HCT116 (cell line): ENCODE data around the gene NTSR2. TPM values are rescaled to one million over a fixed set of nuclear protein-coding genes. Genes with fewer than 3 reads are reported as not detected.

ENCODE experiments used
- ATAC-seq: fragments of 200-7000 bp; cut with Tn5 transposase; 2 replicates; pipeline ENCODE4 v1.9.1; 2020; ENCODE audit warnings: mild to moderate bottlenecking, moderate library complexity
- BruUV-seq: library from RNA; stranded (reverse); fragments of 400-500 nt; replicated peaks from 2 replicates; lab custom pipeline; 2021; lab: Mats Ljungman, UMichigan
- CTCF ChIA-PET: fragments of 300-600 bp; sonication (Branson Sonifier 250); formaldehyde crosslinking; loops from one replicate; lab custom pipeline; 2021; ENCODE audit warnings: antibody characterized with exemption; lab: Charles Lee
- POLR2A ChIA-PET: fragments of 300-600, 350-600 bp; sonication (Branson Sonifier 250); formaldehyde crosslinking; loops from one replicate; lab custom pipeline; 2021; ENCODE audit warnings: antibody characterized with exemption; lab: Charles Lee
- RAD21 ChIA-PET, 2 experiments: fragments of 300-600 bp; sonication (Branson Sonifier 250); formaldehyde crosslinking; loops; one replicate each; lab custom pipeline; 2023; ENCODE audit warnings: low total read pairs in 2 of 2; ENCODE audit not compliant: uncharacterized antibody in 2 of 2, unreplicated experiment in 2 of 2, low non-redundant PET in 1 of 2; lab: Charles Lee
- DNase-seq: peaks from one replicate; pipeline ENCODE4 v3.0.0-alpha.2; 2010; ENCODE audit warnings: low read depth, low spot score
- H2AFZ ChIP-seq: fragments of 200-600 bp; shearing (Covaris generic), sonication (generic); 2 replicates; pipeline ENCODE4 v1.6.1; 2017; ENCODE audit warnings: low read depth, mixed run types, mixed read lengths, antibody characterized with exemption, low read length; ENCODE audit not compliant: poor library complexity, severe bottlenecking
- H3K27ac ChIP-seq: 2 replicates; pipeline ENCODE4 v1.5.1; 2012; ENCODE audit warnings: low read depth, low read length
- H3K27me3 ChIP-seq: fragments of 200-600 bp; sonication (generic); 2 replicates; pipeline ENCODE4 v1.6.1; 2016; ENCODE audit warnings: mixed run types, low read length, mixed read lengths; ENCODE audit not compliant: insufficient read depth
- H3K36me3 ChIP-seq, 2 experiments: fragments of 200-500 bp in 1 of 2; fragments of 200-600 bp in 1 of 2; sonication (Bioruptor generic) in 1 of 2; sonication (generic) in 1 of 2; 2 replicates each; pipeline versions ENCODE4 v1.5.1 to v1.6.1; 2014 to 2016; ENCODE audit warnings: low read length in 2 of 2, inconsistent platforms in 1 of 2, mixed read lengths in 1 of 2, mixed run types in 1 of 2; ENCODE audit not compliant: insufficient read depth in 2 of 2, control insufficient read depth in 1 of 2
- H3K4me1 ChIP-seq, 2 experiments: fragments of 200-600 bp in 1 of 2; sonication (generic) in 1 of 2; 2 replicates each; pipeline versions ENCODE4 v1.5.1 to v1.6.1; 2012 to 2017; ENCODE audit warnings: low read length in 2 of 2, inconsistent platforms in 1 of 2, mild to moderate bottlenecking in 1 of 2, mixed read lengths in 1 of 2, mixed run types in 1 of 2, moderate library complexity in 1 of 2; ENCODE audit not compliant: insufficient read depth in 2 of 2, control insufficient read depth in 1 of 2
- H3K4me2 ChIP-seq: fragments of 200-600 bp; sonication (generic); 2 replicates; pipeline ENCODE4 v1.6.1; 2017; ENCODE audit warnings: mixed run types, low read length, mixed read lengths
- H3K4me3 ChIP-seq, 2 experiments: fragments of 200-600 bp in 1 of 2; sonication (generic) in 1 of 2; replicated peaks in 1 of 2; 2 replicates each; pipeline ENCODE4 v1.5.1; 2011 to 2016; ENCODE audit warnings: low read length in 2 of 2, control low read depth in 1 of 2, low read depth in 1 of 2, mild to moderate bottlenecking in 1 of 2, mixed read lengths in 1 of 2, mixed run types in 1 of 2
- H3K79me2 ChIP-seq: fragments of 200-600 bp; sonication (generic); 2 replicates; pipeline ENCODE4 v1.6.1; 2017; ENCODE audit warnings: mild to moderate bottlenecking, mixed run types, low read length, moderate library complexity, mixed read lengths; ENCODE audit not compliant: insufficient read depth
- H3K9ac ChIP-seq: fragments of 200-600 bp; sonication (generic); 2 replicates; pipeline ENCODE4 v1.6.1; 2016; ENCODE audit warnings: low read length, mixed read lengths
- H3K9me2 ChIP-seq: fragments of 200-600 bp; sonication (generic), shearing (Covaris generic); 2 replicates; pipeline ENCODE4 v1.6.1; 2017; ENCODE audit warnings: mixed run types, mild to moderate bottlenecking, moderate library complexity; ENCODE audit not compliant: insufficient read depth
- H3K9me3 ChIP-seq, 2 experiments: fragments of 200-500 bp in 1 of 2; fragments of 200-600 bp in 1 of 2; sonication (Bioruptor generic) in 1 of 2; sonication (generic) in 1 of 2; 2 replicates each; pipeline ENCODE4 v1.6.1; 2014 to 2017; ENCODE audit warnings: low read length in 2 of 2, mixed read lengths in 2 of 2, inconsistent platforms in 1 of 2, low read depth in 1 of 2, mild to moderate bottlenecking in 1 of 2, mixed run types in 1 of 2, moderate library complexity in 1 of 2; ENCODE audit not compliant: control insufficient read depth in 1 of 2, insufficient read depth in 1 of 2
- H4K20me1 ChIP-seq: fragments of 200-600 bp; sonication (generic), shearing (Covaris generic); 2 replicates; pipeline ENCODE4 v1.6.1; 2017; ENCODE audit warnings: mixed run types, mild to moderate bottlenecking, moderate library complexity; ENCODE audit not compliant: insufficient read depth
- ATF3 ChIP-seq: IDR thresholded peaks from 2 replicates; pipeline ENCODE4 v1.6.1; 2012
- CEBPB ChIP-seq: IDR thresholded peaks from 2 replicates; pipeline ENCODE4 v1.6.1; 2012; ENCODE audit warnings: low read depth
- ELF1 ChIP-seq: IDR thresholded peaks from 2 replicates; pipeline ENCODE4 v1.6.1; 2012; ENCODE audit warnings: low read depth, borderline replicate concordance
- EZH2phosphoT487 ChIP-seq: fragments of 200-600 bp; IDR thresholded peaks from 2 replicates; pipeline ENCODE4 v1.6.1; 2018; ENCODE audit warnings: antibody characterized with exemption, borderline replicate concordance
- MAX ChIP-seq: IDR thresholded peaks from 2 replicates; pipeline ENCODE4 v1.6.1; 2012
- SP1 ChIP-seq: IDR thresholded peaks from 2 replicates; pipeline ENCODE4 v1.6.1; 2012; ENCODE audit warnings: low read depth
- SRF ChIP-seq: IDR thresholded peaks from 2 replicates; pipeline ENCODE4 v1.6.1; 2012; ENCODE audit warnings: low read depth
- TCF7L2 ChIP-seq: IDR thresholded peaks from 2 replicates; pipeline ENCODE4 v1.7.0; 2011; ENCODE audit warnings: borderline replicate concordance, inconsistent platforms; ENCODE audit not compliant: insufficient read depth, insufficient read length; ENCODE audit errors: extremely low read depth
- ZBTB33 ChIP-seq: IDR thresholded peaks from 2 replicates; pipeline ENCODE4 v1.6.1; 2011; ENCODE audit warnings: mild to moderate bottlenecking, low read length, moderate library complexity; ENCODE audit not compliant: insufficient replicate concordance; ENCODE audit errors: extremely low read depth
- ZFX ChIP-seq: fragments of 450-650 bp; IDR thresholded peaks from 2 replicates; pipeline ENCODE4 v1.6.1; 2017
- ZNF274 ChIP-seq: fragments of 200-500 bp; sonication (Bioruptor generic); IDR thresholded peaks from 2 replicates; pipeline ENCODE4 v1.6.1; 2014; ENCODE audit warnings: mild to moderate bottlenecking, low read depth, low read length, inconsistent platforms
- intact Hi-C: fragments of 100-400 bp; cut with micrococcal nuclease; formaldehyde crosslinking; loops from 2 replicates; pipeline ENCODE4 v1.10.0; 2022
- total RNA-seq: library from RNA; stranded (reverse); gene quantifications from one replicate; pipeline ENCODE4 v1.2.1, GENCODE V29; 2021; ENCODE audit not compliant: unreplicated experiment

Gene NTSR2
- total RNA-seq, 1 experiment from 2014 or later = not detected

- Histone ChIP-seq H3K4me2 (no peak overlapping the region), H3K9me2 (no peaks in the 10 kb centered on the region), H3K27ac (no peak overlapping the region), H3K4me1 (no peaks in the 10 kb centered on the region), H2AFZ (no peak overlapping the region), H3K4me3 (no peak overlapping the region), H4K20me1 (no peaks in the 10 kb centered on the region), H3K9me3 (peaks cover 0 to 4% of the 10 kb centered on the region in 2 experiments; a peak in 1 of 4 replicates), H3K79me2 (no peaks in the 10 kb centered on the region), H3K27me3 (no peaks in the 10 kb centered on the region; the same call in 1 of the 2 replicates), H3K9ac (no peak overlapping the region), H3K36me3 (no peaks in the 10 kb centered on the region)
- ATAC-seq (no peak), DNase-seq (no peak)
- TF ChIP-seq TCF7L2 (no peak), ELF1 (no peak), SP1 (no peak), SRF (no peak), ZFX (no peak), CEBPB (no peak), ATF3 (no peak)
- no TSS peak for BruUV-seq
- CTCF ChIA-PET = no interaction called here
- intact Hi-C loops = no loop called here
- POLR2A ChIA-PET = no interaction called here
- RAD21 ChIA-PET = no interaction called here
These were observed 12.3 kb downstream of the NTSR2 start for GRCh38 chr2:11657646-11658045.

GRCh38 chr2:11657195-11657594 is 12.8 kb downstream of the NTSR2 start:
- Histone ChIP-seq H3K36me3 (no peaks in the 10 kb centered on the region), H3K27me3 (no peaks in the 10 kb centered on the region; the same call in 1 of the 2 replicates), H3K4me2 (no peak overlapping the region), H3K9me2 (no peaks in the 10 kb centered on the region), H3K9me3 (peaks cover 0 to 3% of the 10 kb centered on the region in 2 experiments; a peak in 1 of 4 replicates)
- intact Hi-C loops = no loop called here
- ChIA-PET POLR2A (no interaction called here), RAD21 (no interaction called here)
- no peak for ATAC-seq
- no peak for TF ChIP-seq ZFX
- TF ChIP-seq MAX = no peak
- TF ChIP-seq ZBTB33 = no peak
- no peak for TF ChIP-seq ZNF274
- TF ChIP-seq TCF7L2 = no peak
- TF ChIP-seq EZH2phosphoT487 = no peak
- TF ChIP-seq CEBPB = no peak
- TF ChIP-seq, all 23 proteins: peak for 0
- H3K4me3 ChIP-seq = no peak overlapping the region
- H3K79me2 ChIP-seq = no peaks in the 10 kb centered on the region
- no peak overlapping the region for H3K27ac ChIP-seq
- no peak overlapping the region for H3K9ac ChIP-seq
- BruUV-seq = no TSS peak
- H2AFZ ChIP-seq = no peak overlapping the region
- no peaks in the 10 kb centered on the region for H3K4me1 ChIP-seq
- CTCF ChIA-PET = no interaction called here
- DNase-seq = no peak
- H4K20me1 ChIP-seq = no peaks in the 10 kb centered on the region
